ENCODE results near the gene ZMYND8. TPM values are rescaled to one million over a fixed set of nuclear protein-coding genes. Genes with fewer than 3 reads are reported as not detected.
A peak's percentile ranks its signal among the peaks of the same experiment; 100 is the strongest.

The ZMYND8 gene
- total and polyA plus RNA-seq, 2 donors (not counting 3 experiments of a cell fraction or from before 2014, with no cell fraction given): 30.6 to 75.2 TPM

GRCh38 chr20:47181056-47181862 lies 175.2 kb downstream of the ZMYND8 start:
- peak; percentile 99 for FAIRE-seq
- TF ChIP-seq EZH2 (IDR thresholded peaks at IDR 0.05; ENCODE audit: borderline replicate concordance, low read depth, low read length, severe bottlenecking): no peak
- no peak for TF ChIP-seq GATA2 (IDR thresholded peaks at IDR 0.05; ENCODE audit: insufficient read depth, insufficient read length, low read depth, low read length)
- TF ChIP-seq JUN (IDR thresholded peaks at IDR 0.05; ENCODE audit: borderline replicate concordance, insufficient read depth, insufficient read length, low read depth): no peak
- no peak for TF ChIP-seq MYC (IDR thresholded peaks at IDR 0.05; ENCODE audit: low read depth, low read length)
- peak; percentile 77 for TF ChIP-seq MAX (IDR thresholded peaks at IDR 0.05; ENCODE audit: insufficient read depth, insufficient read length)
- peak; percentile 72 for TF ChIP-seq FOS (IDR thresholded peaks at IDR 0.05; ENCODE audit: borderline replicate concordance, insufficient read depth, low read length)
- no peak for TF ChIP-seq POLR2AphosphoS5 (IDR thresholded peaks at IDR 0.05; ENCODE audit: insufficient read depth, low read depth, low read length)
- TF ChIP-seq, protein P1, sequence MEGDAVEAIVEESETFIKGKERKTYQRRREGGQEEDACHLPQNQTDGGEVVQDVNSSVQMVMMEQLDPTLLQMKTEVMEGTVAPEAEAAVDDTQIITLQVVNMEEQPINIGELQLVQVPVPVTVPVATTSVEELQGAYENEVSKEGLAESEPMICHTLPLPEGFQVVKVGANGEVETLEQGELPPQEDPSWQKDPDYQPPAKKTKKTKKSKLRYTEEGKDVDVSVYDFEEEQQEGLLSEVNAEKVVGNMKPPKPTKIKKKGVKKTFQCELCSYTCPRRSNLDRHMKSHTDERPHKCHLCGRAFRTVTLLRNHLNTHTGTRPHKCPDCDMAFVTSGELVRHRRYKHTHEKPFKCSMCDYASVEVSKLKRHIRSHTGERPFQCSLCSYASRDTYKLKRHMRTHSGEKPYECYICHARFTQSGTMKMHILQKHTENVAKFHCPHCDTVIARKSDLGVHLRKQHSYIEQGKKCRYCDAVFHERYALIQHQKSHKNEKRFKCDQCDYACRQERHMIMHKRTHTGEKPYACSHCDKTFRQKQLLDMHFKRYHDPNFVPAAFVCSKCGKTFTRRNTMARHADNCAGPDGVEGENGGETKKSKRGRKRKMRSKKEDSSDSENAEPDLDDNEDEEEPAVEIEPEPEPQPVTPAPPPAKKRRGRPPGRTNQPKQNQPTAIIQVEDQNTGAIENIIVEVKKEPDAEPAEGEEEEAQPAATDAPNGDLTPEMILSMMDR (IDR thresholded peaks at IDR 0.05; ENCODE audit: extremely low read depth in 1 of 2, insufficient read depth in 1 of 2, low read depth in 1 of 2, low read length in 2 of 2): no peak
- TF ChIP-seq POLR2A (IDR thresholded peaks at IDR 0.05; ENCODE audit: low read depth, low read length): no peak
- ChIA-PET POLR2A (interaction anchor here (0.6 kb wide), 1 partner anchor 217 kb away, joined by 3 read pairs; no protein-coding TSS in a partner anchor), CTCF (interaction anchor here (0.6 kb wide), 2 partner anchors 15 to 1095 kb away, joined by 3 read pairs; no protein-coding TSS in a partner anchor)
- Histone ChIP-seq H3K4me1 (ENCODE audit: control insufficient read depth, extremely low read depth, insufficient read depth, low read length) (no peaks in the 10 kb centered on the region), H3K27ac (ENCODE audit: insufficient read depth, low read depth, low read length) (no peak overlapping the region), H3K4me2 (ENCODE audit: insufficient read depth, low read length) (no peak overlapping the region), H3K9me1 (replicated peaks; ENCODE audit: control insufficient read depth, extremely low read depth, insufficient read depth, low read length) (no peaks in the 10 kb centered on the region), H3K9me3 (replicated peaks; ENCODE audit: control insufficient read depth, insufficient read depth, low read length) (no peaks in the 10 kb centered on the region), H4K20me1 (replicated peaks; ENCODE audit: control insufficient read depth, extremely low read depth, insufficient read depth, low read length) (no peaks in the 10 kb centered on the region), H3K4me3 (replicated peaks in 1 of 3; ENCODE audit: insufficient read depth in 1 of 3, low read depth in 1 of 3, low read length in 3 of 3) (no peak overlapping the region), H3K79me2 (ENCODE audit: control insufficient read depth, insufficient read depth, low read length) (no peaks in the 10 kb centered on the region), H3K9ac (replicated peaks; ENCODE audit: extremely low read depth, insufficient read depth, low read length) (no peak overlapping the region), H3K36me3 (ENCODE audit: control insufficient read depth in 2 of 2, extremely low read depth in 1 of 2, insufficient read depth in 2 of 2, low read length in 2 of 2) (no peaks in the 10 kb centered on the region), H3K27me3 (ENCODE audit: control insufficient read depth in 2 of 2, insufficient read depth in 2 of 2, low read length in 2 of 2) (peaks cover 0 to 2% of the 10 kb centered on the region in 2 experiments), H2AFZ (ENCODE audit: low read depth, low read length) (peak overlapping the region; percentile 28)
- BruUV-seq (replicated peaks): no TSS peak
- dilution Hi-C loops (cut with MboI; ENCODE audit: extremely low pct_ligation_motif_present, low sequenced_read_pairs): no loop called here
- peak; percentile 57 for DNase-seq (ENCODE audit: low read depth, low spot score)
- intact Hi-C loops (cut with micrococcal nuclease): no loop called here

Measured in endothelial cell of umbilical vein (primary cell).